ENCODE measurements around the gene NPR1.
A peak's percentile ranks its signal among the peaks of the same experiment; 100 is the strongest.

The NPR1 gene

DNA sequence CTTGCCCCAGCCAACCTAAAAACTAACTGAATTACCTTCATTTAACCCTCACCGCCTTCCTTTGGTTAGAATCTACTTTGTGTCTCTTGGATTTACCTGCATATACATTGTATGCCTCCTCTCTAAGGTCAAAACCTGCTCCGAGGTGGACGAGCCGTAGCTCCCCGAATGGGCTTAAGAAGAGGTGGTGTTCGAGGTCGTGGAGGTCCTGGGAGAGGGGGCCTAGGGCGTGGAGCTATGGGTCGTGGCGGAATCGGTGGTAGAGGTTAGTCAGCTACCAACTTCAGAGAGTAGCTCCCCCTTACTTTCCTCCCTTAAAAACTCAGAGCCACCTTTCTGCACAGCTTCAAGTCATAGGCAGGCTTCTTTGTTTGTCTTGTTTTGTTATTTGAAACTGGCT lies 35.4 kb upstream of the NPR1 start:
- no peak for ATAC-seq
- Mint-ChIP-seq H3K9me3 (no peaks in the 10 kb centered on the region), H3K4me1 (peaks cover 45% of the 10 kb centered on the region), H3K27ac (peak overlapping the region; percentile 38), H3K4me3 (no peak overlapping the region), H3K36me3 (peaks cover 94% of the 10 kb centered on the region)
- no peak for DNase-seq (ENCODE audit: low spot score in 2 of 2)

DNA sequence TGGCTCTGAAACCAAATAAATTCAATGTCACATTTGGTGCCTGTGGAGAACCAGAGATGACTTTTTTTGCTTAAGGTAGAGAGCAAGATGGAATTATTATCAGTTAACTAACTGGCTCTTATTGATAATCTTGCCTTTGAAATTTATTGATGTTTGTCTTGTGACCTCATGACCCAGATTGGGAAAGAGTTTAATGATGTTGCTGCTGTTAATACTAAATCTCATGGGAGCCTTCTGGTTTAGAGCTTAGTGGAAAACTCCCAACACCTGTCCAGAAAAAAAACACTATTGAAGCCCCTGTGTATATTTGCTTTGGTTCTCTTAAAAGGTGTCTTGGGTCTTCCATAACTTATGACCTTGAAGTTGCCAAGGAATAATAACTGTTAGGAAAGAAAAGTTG lies 34.7 kb upstream of the NPR1 start:
- ATAC-seq = no peak
- Mint-ChIP-seq H3K9me3 (no peaks in the 10 kb centered on the region), H3K36me3 (peaks cover 92% of the 10 kb centered on the region), H3K4me1 (peaks cover 45% of the 10 kb centered on the region), H3K4me3 (no peak overlapping the region), H3K27ac (peak overlapping the region; percentile 38)
- no peak for DNase-seq (ENCODE audit: low spot score in 2 of 2)

DNA sequence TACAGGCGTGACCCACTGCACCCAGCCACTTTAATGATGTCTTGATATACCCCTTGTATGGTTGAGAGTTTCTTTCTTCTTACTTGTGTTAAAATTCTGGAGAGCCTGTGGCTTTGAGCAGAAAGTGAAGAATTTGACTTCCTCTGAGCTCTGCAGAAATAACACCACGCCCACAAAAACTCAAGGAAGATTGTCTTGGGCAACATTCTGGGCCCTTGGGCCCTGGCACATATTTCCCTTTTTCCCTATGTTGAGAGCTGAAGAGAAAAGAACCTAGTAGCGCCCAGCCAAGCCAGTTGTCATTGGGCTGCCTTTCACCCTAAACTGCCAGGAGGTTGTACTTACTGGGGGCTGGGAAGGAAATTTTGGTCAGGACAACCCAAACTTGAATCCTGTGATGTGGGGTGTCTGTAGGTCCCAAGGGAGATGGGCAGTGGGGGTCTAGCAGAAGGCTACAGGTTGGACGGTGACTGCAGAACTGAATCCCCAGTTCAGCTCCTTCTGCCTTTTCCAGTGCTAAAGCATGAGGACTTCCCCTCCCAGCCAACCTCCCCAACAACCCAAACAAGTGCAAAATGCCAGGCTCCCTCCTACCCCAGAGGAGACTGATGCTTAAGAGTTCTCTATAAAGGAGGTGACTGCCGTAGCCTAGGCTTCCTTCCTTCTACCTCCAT lies 31.7 kb upstream of the NPR1 start:
- Mint-ChIP-seq H3K36me3 (peaks cover 76% of the 10 kb centered on the region), H3K27ac (peak overlapping the region; percentile 87), H3K4me1 (peaks cover 54% of the 10 kb centered on the region), H3K9me3 (no peaks in the 10 kb centered on the region), H3K4me3 (no peak overlapping the region)
- DNase-seq (ENCODE audit: low spot score in 2 of 2) = no peak
- no peak for ATAC-seq

DNA sequence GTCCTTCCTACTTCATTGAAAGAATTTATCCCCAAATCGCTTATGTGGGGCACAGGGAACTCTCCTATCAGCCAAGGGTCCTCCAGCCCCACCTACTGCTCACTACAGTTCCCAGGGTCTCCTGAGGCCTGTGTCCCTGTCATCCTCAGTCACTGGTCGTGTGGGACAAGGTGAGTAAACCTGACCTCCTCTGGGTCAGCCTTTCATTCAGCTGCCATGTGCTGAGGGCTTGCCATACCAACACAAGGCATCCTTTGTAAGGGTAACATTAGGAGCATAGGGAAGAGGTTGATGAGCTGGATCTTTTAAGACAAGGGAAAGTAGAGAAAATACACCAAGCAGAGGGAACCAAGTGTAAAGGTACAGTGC lies 31.2 kb upstream of the NPR1 start:
- Mint-ChIP-seq H3K9me3 (no peaks in the 10 kb centered on the region), H3K4me3 (no peak overlapping the region), H3K4me1 (peaks cover 49% of the 10 kb centered on the region), H3K36me3 (peaks cover 71% of the 10 kb centered on the region), H3K27ac (peak overlapping the region; percentile 87)
- ATAC-seq = no peak
- no peak for DNase-seq (ENCODE audit: low spot score in 2 of 2)

DNA sequence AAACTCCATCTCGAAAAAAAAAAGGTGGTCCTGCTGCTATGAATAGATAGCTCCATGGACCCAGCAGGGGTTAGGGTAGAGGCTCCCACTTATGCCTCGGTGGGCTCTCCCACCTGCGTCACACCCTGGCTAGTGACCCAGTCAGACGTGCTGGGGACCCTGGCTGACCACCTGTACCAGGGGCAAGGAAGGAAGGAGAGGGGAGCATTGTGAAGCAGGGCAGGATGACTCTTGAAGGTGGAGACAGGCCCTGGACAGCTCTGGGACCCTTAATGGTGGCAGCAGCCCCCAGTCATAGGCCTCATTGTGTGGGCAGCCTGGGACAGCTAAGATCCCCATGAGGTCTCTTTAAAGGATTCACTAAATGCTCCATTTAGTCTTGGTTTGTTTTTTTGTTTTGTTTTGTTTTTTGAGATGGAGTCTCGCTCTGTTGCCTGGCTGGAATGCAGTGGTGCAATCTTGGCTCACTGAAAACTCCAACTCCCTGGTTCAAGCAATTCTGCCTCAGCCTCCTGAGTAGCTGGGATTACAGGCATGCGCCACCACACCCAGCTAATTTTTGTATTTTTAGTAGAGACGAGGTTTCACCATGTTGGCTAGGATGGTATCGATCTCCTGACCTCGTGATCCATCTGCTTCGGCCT lies 30.4 kb upstream of the NPR1 start:
- no peak for ATAC-seq
- peaks cover 44% of the 10 kb centered on the region for H3K4me1 Mint-ChIP-seq
- H3K27ac Mint-ChIP-seq = peak overlapping the region; percentile 87
- H3K4me3 Mint-ChIP-seq = no peak overlapping the region
- no peak for DNase-seq (ENCODE audit: low spot score in 2 of 2)
- H3K36me3 Mint-ChIP-seq = peaks cover 63% of the 10 kb centered on the region
- H3K9me3 Mint-ChIP-seq = no peaks in the 10 kb centered on the region

DNA sequence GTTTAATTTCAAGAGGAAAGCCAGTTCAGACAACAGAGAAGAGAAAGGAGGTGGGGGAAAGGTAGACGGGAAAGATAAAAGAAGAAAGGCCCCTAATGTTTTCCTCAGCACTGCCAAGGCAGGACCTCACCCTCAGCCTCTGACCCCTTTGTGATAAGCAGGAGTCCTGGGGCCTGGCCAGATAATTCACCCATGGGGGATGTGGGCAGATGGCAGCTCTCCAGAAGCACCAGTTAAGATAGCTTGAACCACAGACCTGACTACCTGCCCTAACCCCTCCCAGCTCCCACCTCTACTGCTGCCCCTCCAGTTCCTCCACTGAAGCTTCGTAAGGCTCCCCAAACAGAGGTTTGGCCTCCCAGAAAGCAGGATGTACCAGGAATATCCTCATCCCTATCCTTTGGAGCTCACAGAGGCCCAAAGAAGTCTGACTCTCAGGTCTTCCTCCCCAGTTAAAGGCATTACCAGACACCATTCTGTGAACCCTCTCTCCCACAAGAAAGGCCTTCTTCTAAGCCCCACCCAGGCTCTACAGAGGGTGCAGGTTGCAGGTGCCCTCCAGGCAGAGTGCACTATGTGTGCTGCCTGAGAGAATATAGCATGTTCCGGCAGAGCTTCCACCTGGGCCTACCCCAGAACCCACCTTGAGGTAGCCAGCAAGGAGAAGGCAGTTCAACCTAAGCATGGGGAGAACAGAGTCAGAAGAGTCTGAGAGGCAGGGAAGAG lies 29.2 kb upstream of the NPR1 start:
- peaks cover 34% of the 10 kb centered on the region for H3K4me1 Mint-ChIP-seq
- no peak for ATAC-seq
- H3K9me3 Mint-ChIP-seq = no peaks in the 10 kb centered on the region
- H3K27ac Mint-ChIP-seq = peak overlapping the region; percentile 87
- no peak for DNase-seq (ENCODE audit: low spot score in 2 of 2)
- peaks cover 51% of the 10 kb centered on the region for H3K36me3 Mint-ChIP-seq
- H3K4me3 Mint-ChIP-seq = no peak overlapping the region

DNA sequence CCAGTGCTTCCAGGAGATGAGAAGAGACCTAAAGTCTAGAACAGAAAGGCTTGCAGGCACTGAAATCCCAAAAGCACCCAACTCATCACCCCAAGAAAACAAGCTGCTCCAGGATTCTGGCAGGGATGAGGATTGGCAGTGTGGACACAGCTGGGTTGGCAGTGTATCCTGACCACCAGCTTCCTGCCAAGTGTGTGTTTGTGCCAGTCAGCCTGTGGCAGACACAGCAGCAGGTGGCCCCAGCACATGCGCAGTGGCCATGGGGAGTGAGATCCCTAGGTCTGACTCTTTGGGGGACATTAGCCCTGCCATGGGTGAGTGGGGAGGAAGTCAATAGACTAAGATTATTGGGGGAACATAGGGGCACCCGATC lies 28.6 kb upstream of the NPR1 start:
- DNase-seq (ENCODE audit: low spot score in 2 of 2) = no peak
- Mint-ChIP-seq H3K4me3 (no peak overlapping the region), H3K4me1 (peaks cover 34% of the 10 kb centered on the region), H3K27ac (peak overlapping the region; percentile 87), H3K36me3 (peaks cover 46% of the 10 kb centered on the region), H3K9me3 (no peaks in the 10 kb centered on the region)
- no peak for ATAC-seq

DNA sequence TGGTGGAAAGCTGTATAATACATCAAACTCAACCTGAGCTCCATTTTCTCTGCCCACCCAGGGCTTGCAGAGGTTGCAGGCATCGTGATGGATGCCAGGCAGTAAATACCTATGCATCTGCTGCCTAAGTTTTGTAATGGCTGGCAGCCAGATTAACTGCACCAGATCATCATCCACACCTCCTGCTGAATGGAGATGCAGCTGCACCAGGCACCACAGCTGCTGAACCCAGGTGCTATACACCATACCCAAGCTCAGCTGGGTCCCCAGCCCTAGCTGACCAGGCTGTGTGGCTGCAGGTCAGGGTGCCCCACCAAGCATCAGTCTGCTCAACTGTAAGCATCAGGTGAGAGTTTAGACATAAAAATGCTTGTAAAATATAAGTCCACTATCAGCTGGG lies 26.7 kb upstream of the NPR1 start:
- Mint-ChIP-seq H3K4me3 (no peak overlapping the region), H3K27ac (no peak overlapping the region), H3K9me3 (no peaks in the 10 kb centered on the region), H3K36me3 (peaks cover 26% of the 10 kb centered on the region), H3K4me1 (peaks cover 22% of the 10 kb centered on the region)
- DNase-seq (ENCODE audit: low spot score in 2 of 2) (no peak), ATAC-seq (no peak)

DNA sequence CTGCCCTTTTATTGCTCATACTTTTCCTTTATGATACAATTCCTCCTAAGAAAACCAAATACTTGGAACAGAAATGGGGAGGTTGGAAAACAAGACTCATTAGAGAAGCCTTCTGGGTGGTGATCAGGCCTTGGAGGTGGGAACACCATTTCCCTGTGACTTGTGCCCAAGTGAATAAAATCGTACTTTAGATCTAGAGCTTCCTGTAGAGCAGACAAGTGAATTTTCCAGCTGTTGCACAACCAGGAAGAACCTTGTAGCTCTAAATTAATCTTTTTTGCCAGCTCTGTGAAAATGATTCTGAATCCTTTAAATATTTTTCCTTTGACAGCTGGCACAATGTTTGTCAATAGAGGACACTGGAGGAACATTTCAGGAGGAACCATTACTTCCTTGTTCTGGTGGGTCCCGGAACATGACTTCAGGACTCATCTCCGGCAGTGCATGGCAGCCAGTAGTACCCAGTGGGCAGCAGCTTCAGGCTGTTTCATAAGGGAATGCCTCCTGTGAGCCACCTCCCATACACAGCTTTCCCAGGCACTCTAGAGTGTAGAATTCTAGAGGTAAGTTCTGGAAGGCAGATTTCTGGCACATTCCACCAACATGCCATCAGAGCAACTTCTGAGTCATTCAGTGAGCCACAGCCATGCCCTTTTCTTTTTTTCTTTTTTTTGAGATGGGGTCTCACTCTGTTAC lies 25.5 kb upstream of the NPR1 start:
- H3K36me3 Mint-ChIP-seq = peaks cover 19% of the 10 kb centered on the region
- H3K4me1 Mint-ChIP-seq = peaks cover 13% of the 10 kb centered on the region
- ATAC-seq (no peak), DNase-seq (ENCODE audit: low spot score in 2 of 2) (no peak)
- no peaks in the 10 kb centered on the region for H3K9me3 Mint-ChIP-seq
- H3K27ac Mint-ChIP-seq = no peak overlapping the region
- H3K4me3 Mint-ChIP-seq = no peak overlapping the region

DNA sequence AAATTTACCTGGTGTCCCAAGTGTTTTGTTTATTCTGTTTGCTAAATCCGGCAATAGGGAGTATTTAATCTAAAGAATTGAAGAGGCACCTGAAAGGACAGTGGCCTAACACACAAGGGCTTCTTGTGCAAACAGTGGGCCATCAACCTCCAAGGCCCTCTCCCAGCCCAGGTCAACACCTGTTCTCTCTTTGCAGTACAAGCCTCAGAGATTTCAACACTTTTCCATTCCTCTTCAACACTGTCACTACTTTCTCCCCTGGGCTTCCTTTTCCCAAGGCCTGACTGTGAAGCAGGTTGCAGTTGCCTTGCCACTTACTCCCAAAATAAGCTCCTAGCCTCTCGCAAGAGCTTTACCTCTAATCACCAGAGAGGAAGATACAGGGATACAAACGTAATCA lies 23.2 kb upstream of the NPR1 start:
- Mint-ChIP-seq H3K9me3 (no peaks in the 10 kb centered on the region), H3K4me1 (peaks cover 17% of the 10 kb centered on the region), H3K4me3 (no peak overlapping the region), H3K27ac (no peak overlapping the region), H3K36me3 (peaks cover 3% of the 10 kb centered on the region)
- DNase-seq (ENCODE audit: low spot score in 2 of 2) = no peak
- no peak for ATAC-seq

DNA sequence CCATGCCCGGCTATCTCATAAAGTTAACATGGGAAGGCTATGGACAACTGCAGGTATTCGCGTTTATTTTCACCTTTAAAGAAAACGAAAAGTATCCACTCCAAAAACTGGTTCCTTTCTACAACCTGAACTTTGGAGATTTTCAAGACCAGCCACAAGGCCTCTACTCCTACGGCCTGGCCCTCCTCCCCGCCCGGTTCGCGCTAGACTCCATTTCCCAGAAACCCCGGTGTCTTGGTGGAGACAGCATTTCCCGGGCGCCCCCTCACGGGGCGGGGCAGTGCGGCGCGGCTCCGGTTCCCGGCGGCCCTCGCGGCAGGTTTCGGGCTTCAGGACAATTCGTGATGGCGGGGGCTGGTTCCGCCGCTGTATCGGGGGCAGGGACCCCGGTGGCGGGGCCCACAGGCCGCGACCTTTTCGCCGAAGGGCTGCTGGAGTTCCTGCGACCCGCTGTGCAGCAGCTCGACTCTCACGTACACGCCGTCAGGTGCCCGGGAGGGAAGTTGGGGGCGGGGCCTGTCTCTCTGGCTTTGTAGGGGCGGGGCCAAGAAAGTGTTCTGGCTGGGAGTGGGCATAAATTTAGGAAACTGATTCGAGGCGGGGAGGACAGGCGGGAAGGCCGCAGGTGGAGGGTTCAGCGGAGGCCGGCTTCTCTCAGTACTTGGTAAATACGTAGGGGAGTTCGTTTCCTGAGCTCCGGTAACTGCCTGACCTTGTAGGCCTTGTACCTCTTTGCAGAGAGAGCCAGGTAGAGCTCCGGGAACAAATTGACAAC lies 19.9 kb upstream of the NPR1 start, which contains the start of gene SNAPIN:
TSS of gene SNAPIN (plus strand) at position 304 of the 775 bp plus-strand sequence. CDS start at position 345, 41 bp downstream.
- no peaks in the 10 kb centered on the region for H3K9me3 Mint-ChIP-seq
- peak within 1 kb of the TSS; percentile 93 for H3K27ac Mint-ChIP-seq
- peak; percentile 98 for ATAC-seq
- peak; percentile 84 to 96 for DNase-seq (ENCODE audit: low spot score in 2 of 2)
- H3K4me1 Mint-ChIP-seq = peaks cover 23% of the 10 kb centered on the region
- no peaks in the 10 kb centered on the region for H3K36me3 Mint-ChIP-seq
- peak within 1 kb of the TSS; percentile 89 for H3K4me3 Mint-ChIP-seq

DNA sequence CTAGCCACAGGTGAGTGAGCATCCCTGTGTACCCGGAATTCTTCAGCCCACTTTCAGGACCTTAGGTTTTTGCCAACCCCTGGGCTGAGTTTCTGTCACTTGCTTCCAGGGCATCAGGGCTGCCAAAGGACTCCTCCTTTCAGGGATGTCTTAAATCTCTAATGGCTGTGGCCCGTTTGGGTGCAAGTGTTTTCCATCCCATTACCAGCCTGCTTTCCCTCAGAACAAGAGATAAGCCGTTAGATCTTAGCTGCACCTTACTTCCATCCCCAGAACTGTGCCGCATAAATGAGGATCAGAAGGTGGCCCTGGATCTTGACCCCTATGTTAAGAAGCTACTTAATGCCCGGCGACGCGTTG lies 19.3 kb upstream of the NPR1 start:
- ATAC-seq = no peak
- Mint-ChIP-seq H3K4me3 (peak overlapping the region; percentile 89), H3K27ac (peak overlapping the region; percentile 93), H3K9me3 (no peaks in the 10 kb centered on the region), H3K4me1 (peaks cover 23% of the 10 kb centered on the region), H3K36me3 (no peaks in the 10 kb centered on the region)
- no peak for DNase-seq (ENCODE audit: low spot score in 2 of 2)

DNA sequence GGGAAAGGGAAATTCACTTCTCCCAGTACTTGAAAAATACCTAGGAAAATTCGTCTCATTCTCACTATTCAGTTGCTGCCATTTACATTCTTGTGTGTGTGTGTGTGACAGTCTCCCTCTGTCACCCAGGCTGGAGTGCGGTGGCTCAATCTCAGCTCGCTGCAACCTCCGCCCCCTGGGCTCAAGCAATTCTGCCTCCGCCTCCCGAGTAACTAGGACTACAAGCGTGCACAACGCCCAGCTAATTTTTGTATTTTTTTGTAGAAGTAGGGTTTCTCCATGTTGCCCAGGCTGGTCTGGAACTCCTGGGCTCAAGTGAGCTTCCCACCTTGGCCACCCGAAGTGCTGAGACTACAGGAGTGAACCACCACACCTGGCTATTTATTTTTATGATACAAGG lies 18.8 kb upstream of the NPR1 start:
- peak overlapping the region; percentile 89 for H3K4me3 Mint-ChIP-seq
- peaks cover 23% of the 10 kb centered on the region for H3K4me1 Mint-ChIP-seq
- DNase-seq (ENCODE audit: low spot score in 2 of 2) (no peak), ATAC-seq (no peak)
- H3K36me3 Mint-ChIP-seq = no peaks in the 10 kb centered on the region
- H3K9me3 Mint-ChIP-seq = no peaks in the 10 kb centered on the region
- H3K27ac Mint-ChIP-seq = peak overlapping the region; percentile 93

DNA sequence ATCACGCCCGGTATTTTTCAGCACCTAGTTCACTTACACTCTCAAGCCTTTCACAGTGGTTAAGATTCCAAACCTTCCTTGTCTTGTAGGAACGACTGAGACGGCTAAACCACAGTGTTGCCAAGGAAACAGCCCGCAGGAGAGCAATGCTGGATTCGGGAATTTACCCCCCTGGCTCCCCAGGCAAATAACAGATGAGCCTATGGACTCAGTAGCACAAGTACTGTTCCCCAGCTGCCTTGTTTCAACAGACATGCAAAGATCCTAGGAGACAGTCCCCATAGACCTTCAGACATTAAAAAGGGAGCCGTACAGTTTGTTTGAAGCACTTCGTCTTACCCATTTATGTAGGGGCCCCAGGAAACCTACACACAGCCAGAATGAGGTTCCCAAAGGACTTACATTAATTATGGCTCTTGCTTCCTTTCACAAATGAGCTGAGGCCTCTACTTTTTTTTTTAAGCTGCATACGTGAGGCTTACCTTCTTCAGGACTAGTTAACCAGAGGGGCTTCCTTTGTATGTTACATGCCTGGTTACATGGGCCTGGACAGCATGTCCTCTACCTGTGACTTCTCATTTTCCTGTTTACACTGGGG lies 17.3 kb upstream of the NPR1 start:
- Mint-ChIP-seq H3K36me3 (no peaks in the 10 kb centered on the region), H3K4me1 (peaks cover 23% of the 10 kb centered on the region), H3K4me3 (no peak overlapping the region)

More for the DNA sequence above, 17.3 kb upstream of the NPR1 start:
- H3K27ac Mint-ChIP-seq = peak overlapping the region; percentile 30
- ATAC-seq = no peak
- no peaks in the 10 kb centered on the region for H3K9me3 Mint-ChIP-seq
- DNase-seq (ENCODE audit: low spot score in 2 of 2) = no peak
